Measurements from ENCODE around the gene CINP. TPM values are rescaled to one million over a fixed set of nuclear protein-coding genes. Genes with fewer than 3 reads are reported as not detected.
"Not testable (repeated sequence)": the region's sequence is repeated elsewhere in the genome, so short reads cannot be mapped to it uniquely, and the experiment has no call there.

Gene CINP
- polyA plus RNA-seq, 4 donors, result 38.0 to 43.8 (median 40.2) TPM

GRCh38 chr14:102359341-102359740 lies 3.3 kb downstream of the CINP start:
- no peak for DNase-seq (ENCODE audit: low read depth in 4 of 4, low spot score in 3 of 4)

- DNase-seq (ENCODE audit: low read depth in 4 of 4, low spot score in 3 of 4), result no peak
Measured at GRCh38 chr14:102356280-102356679, 6.4 kb downstream of the CINP start.

- DNase-seq (ENCODE audit: low read depth in 4 of 4, low spot score in 3 of 4), result no peak
Measured at GRCh38 chr14:102353126-102353619, 9.5 kb downstream of the CINP start.

DNA sequence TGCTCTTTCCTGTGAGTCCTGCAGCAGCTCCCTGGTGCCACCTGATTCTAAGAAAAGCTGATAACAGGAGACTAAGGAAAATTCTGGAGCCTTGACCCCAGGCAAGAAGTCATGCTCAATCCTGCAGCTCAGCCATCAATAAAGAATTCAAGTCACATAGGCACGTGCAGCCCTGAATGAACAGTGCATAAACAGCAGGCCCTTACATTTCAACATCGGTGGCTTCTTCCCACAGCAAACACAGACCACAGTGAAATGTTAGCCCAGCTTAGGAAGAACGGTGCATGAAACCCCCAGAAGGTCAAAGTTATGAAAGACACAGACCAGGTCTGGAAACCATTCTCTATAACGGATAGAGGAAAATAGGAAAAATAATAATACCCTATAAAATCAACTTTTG lies 10.5 kb downstream of the CINP start:
- no peak for DNase-seq (ENCODE audit: low read depth in 4 of 4, low spot score in 3 of 4)

GRCh38 chr14:102351593-102351992 lies 11.1 kb downstream of the CINP start:
- DNase-seq (ENCODE audit: low read depth in 4 of 4, low spot score in 3 of 4), result not testable (repeated sequence)

DNA sequence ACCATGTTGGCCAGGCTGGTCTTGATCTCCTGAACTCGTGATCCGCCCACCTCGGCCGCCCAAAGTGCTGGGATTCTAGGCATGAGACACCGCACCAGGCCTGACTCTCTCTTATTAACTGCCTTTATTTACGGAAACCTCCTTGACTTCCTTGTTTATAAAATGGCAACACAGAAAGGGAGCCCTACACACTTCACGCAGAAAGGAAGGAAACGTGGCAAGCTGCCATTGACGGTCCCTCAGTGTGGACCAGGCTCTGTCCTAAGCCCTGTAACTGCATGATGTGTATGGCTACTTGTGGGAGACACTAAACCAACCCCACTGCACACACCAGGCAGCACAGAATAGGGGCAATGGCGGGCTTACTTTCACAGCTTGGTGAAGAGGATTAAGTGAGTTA lies 11.7 kb downstream of the CINP start:
- no peak for DNase-seq (ENCODE audit: low read depth in 4 of 4, low spot score in 3 of 4)

DNA sequence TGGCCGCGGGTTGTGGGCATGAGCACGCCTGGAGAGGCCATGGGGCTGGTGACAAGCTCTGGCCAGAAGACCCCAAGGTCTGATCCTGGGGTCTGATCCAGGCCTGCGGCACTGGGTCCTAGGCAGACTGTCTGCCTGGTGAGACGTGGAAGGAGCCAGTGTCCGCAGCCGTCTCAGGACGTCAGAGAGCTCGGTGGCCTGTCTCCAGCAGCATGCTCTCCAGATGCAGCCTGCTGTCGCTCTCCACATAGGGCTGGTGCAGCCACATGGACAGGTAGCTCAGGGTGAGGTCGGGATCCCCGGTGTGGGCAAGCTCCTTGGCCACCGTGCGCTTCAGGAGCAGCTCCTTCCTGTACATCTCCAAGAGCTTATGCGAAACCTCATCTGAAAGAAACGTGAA lies 14.3 kb downstream of the CINP start:
- DNase-seq (ENCODE audit: low read depth in 4 of 4, low spot score in 3 of 4), result no peak

GRCh38 chr14:102346645-102347044 lies 16.0 kb downstream of the CINP start:
- DNase-seq (ENCODE audit: low read depth in 4 of 4, low spot score in 3 of 4), result no peak

DNA sequence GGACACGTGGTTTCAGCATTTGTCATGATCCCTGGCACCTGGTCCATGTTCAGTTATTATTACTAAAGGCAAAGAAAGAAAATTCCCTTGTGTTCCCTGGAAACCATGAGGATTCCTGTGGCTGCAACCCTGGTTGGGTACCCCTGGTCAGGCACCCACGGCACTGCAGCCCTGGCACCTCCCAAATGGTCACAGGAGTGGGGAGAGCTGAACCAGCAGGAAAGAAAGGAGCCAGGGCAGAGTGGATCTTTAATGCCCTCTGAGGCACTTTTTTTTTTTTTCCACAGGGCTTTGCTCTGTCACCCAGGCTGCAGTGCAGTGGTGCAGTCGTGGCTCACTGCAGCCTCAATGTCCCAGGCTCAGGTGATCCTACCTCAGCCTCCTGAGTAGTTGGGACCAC lies 17.5 kb downstream of the CINP start:
- no peak for DNase-seq (ENCODE audit: low read depth in 4 of 4, low spot score in 3 of 4)

DNA sequence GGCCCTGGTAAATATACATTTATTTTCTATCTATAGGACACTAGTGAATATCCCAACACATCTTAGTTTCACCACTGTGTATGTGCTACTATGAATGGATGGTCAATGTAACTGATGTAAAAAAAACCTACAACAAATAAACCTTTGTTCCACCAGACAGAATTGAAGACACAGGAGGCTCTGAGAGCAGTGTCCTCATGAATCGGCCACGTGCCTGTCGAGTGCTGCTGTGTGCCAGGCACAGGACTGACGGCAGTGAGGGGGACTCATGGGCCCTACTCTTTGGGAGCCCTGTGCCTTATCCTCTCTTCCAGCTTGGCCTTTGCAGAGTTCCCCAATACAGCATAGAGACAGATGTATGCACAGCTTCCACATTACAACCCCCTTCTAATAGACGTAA lies 18.2 kb downstream of the CINP start:
- DNase-seq (ENCODE audit: low read depth in 4 of 4, low spot score in 3 of 4), result no peak

DNA sequence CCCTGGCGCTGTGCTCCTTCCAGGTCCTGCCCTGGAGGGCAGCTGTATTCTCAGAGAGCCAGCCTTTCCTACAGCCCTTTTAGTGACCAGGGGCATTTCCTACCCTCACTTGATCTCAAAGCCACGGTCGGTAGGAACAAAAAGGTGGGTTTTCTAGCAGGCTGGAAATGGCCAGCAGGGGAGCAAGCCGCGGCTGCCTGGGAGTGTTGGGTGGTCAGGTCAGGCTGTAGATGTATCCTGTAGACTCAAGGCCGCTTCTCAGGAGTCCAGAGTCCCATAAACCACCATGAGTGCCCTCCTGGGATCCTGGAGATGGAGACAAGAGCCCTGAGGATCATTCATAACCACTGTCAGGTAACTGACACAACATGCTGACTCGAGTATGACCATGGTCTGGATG lies 18.6 kb downstream of the CINP start:
- no peak for DNase-seq (ENCODE audit: low read depth in 4 of 4, low spot score in 3 of 4)

DNA sequence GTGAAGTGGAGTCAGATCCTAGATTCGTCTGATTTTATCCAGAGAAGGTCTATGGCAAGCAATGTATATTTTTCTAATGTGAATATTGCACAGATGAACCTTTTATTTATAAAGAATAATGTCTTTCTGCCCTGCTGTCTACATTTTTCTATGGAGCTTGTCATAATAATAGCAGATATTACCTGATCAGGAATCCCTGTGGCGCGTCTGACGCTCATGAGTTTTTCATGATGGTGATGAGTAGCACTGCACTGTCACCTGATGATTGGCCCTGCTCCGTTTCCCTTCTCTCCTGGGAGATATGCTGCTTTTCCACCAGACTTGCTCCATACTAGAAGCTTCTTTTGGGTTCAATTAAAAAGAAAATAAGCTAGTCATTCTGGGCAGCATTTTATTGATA lies 20.5 kb downstream of the CINP start:
- DNase-seq (ENCODE audit: low read depth in 4 of 4, low spot score in 3 of 4), result no peak

DNA sequence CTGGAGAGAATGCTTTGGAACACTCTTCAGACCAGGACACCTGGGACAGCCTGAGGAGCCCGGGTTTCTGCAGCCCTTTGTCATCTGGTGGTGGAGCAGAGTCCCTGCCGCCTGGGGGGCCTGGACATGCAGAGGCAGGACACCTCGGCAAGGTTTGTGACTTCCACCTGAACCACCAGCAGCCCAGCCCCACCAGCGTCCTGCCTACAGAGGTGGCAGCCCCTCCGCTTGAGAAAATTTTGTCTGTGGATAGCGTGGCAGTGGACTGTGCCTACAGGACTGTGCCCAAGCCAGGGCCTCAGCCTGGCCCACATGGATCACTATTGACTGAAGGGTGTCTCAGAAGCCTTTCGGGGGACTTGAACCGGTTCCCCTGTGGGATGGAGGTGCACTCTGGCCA lies 21.1 kb downstream of the CINP start:
- no peak for DNase-seq (ENCODE audit: low read depth in 4 of 4, low spot score in 3 of 4)

GRCh38 chr14:102338724-102339123 lies 24.0 kb downstream of the CINP start:
- DNase-seq (ENCODE audit: low read depth in 4 of 4, low spot score in 3 of 4), result no peak

DNA sequence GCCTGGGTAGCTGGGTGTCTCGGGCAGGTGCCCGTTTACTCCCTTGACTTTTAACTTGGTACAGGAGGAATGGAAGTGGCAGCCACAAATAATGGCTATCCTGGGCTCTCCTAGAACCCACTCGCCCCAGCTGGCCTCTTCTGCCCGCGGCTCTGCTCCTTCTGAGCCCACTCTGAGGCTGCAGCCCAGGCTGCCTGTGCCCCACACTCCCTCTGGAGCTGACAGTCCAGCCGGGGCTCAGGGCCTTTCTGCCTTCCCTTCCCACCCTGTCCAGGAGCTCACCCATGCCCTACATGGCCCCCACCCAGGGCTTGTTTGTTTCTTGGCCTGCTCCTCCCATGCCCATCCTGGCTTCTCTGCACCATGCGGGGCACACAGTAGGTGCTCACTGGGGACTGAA lies 27.5 kb downstream of the CINP start:
- DNase-seq (ENCODE audit: low read depth in 4 of 4, low spot score in 3 of 4), result no peak

- DNase-seq (ENCODE audit: low read depth in 4 of 4, low spot score in 3 of 4), result no peak
Measured at GRCh38 chr14:102333795-102334705, 28.6 kb downstream of the CINP start.

DNA sequence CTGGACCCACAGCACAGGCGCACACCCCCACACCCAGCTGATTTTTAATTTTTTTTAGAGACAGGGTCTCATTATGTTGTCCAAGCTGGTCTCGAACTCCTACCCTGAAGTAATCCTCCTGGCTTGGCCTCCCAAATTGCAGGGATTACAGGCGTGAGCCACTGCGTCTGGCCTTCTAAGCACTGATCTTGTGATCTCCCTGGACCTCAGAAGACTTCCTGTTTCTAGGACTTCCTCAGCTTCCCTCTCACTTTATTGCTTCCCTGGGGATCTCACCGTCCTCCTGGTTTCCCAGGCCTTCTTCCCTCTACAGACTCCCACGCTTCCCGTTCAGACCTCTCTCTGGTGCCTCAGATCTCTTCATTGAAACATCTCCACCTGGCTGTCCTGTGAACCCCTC lies 29.3 kb downstream of the CINP start:
- no peak for DNase-seq (ENCODE audit: low read depth in 4 of 4, low spot score in 3 of 4)

DNA sequence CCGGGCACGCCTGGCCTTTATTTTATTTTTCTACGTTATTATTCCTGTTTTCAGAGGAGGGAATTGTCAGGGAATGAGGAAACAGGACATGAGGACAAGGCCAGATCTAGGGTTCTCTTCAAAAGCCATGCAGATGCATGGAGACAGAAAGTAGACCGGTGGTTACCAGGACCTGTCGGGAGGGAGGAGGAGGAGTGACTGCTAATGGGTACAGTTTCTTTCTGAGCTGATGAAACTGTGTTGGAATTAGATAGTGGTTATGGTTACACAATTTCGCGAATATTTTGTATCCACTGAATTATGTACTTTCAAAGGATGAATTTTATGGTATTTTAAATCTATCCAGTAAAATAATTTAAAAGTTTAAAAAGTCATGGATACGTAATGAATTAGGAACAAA lies 31.9 kb downstream of the CINP start:
- no peak for DNase-seq (ENCODE audit: low read depth in 4 of 4, low spot score in 3 of 4)

- not testable (repeated sequence) for DNase-seq (ENCODE audit: low read depth in 4 of 4, low spot score in 3 of 4)
Measured at GRCh38 chr14:102329381-102329780, 33.3 kb downstream of the CINP start.

DNA sequence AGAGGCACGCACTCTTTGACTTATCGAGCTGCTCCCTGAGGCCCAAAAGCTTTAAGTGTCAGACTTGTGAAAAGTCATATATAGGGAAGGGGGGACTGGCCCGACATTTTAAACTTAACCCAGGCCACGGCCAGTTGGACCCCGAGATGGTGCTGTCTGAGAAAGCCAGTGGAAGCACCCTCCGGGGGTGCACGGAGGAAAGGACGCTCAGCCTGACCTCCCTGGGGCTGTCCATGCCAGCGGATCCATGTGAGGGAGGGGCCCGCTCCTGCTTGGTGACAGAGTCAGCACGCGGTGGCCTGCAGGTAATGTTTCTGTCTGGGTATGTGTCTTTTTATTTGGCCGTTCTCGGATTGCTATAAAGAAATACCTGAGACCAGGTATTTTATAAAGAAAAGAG lies 36.1 kb downstream of the CINP start:
- no peak for DNase-seq (ENCODE audit: low read depth in 4 of 4, low spot score in 3 of 4)

- no peak for DNase-seq (ENCODE audit: low read depth in 4 of 4, low spot score in 3 of 4)
Measured at GRCh38 chr14:102325791-102326345, 36.8 kb downstream of the CINP start.

DNA sequence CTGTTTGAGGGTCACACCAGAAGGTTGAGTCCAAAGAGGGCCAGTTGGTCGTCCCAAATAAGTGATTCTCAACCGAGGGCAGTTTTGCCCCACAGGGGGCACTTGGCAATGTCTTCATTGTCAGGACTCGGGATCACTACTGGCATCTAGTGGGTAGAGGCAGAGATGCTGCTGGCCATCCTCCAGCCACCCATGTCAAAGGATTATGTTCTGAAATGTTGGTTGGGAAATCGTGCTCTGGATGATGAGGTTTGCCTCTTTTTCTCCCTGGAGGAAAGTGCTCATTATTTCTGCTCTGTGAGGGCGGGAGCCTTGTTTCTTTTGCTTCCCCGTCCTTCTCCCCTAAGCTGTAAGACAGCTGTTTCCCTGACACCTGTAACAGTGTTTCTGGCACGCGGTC lies 39.6 kb downstream of the CINP start:
- DNase-seq (ENCODE audit: low read depth in 4 of 4, low spot score in 3 of 4), result no peak
